Measurements from ENCODE around the gene FAAP100. TPM values are rescaled to one million over a fixed set of nuclear protein-coding genes. Genes with fewer than 3 reads are reported as not detected.

The FAAP100 gene
- total RNA-seq, 1 experiment from 2014 or later: 54.7 TPM

DNA sequence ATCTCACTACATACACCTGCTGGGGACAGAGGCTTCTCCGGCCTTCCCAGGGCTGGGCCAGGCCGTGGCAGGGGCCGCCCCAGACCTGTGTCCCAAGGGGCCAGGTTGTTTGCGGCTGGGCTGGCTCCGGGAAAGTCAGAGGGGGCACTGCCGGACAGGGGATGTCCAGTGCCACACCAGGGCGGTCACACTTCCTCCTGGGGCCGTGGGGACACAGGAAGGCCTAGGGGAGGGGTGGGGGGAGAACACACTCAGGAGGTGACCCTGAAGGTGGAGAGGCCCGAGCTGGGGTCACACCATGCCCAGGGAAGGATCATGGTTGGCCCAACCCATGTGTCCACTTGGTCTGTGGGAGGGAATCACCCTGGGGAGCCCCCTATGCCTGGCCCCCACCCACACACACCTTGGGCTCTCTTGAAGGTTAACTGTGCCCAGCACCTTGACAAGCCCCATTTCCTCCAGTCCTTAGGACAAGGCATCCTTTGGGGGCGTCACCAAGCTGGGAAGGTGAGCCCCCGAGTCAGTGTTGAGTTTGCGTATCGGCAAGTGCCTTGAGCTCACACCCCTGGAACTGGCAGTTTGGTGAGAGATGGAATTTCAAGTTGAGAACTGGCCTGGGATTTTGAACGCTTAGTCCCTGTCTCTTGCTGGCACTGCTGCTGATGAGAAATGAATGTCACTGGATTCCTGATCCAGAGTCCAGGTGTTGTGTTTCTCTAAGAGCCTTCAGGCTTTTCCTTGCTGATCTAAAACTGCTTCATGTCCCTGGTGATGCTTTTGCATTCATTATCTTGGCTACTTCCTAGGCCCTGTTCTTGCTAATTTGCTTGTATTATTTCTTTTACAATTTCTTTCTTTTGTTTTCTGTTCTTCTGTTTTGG lies 31.9 kb downstream of the FAAP100 start:
- CTCF ChIA-PET: interaction anchor here (0.6 to 2.9 kb wide), 4 partner anchors 17 to 364 kb away, joined by 3 to 25 read pairs (median 6); no protein-coding TSS in a partner anchor

DNA sequence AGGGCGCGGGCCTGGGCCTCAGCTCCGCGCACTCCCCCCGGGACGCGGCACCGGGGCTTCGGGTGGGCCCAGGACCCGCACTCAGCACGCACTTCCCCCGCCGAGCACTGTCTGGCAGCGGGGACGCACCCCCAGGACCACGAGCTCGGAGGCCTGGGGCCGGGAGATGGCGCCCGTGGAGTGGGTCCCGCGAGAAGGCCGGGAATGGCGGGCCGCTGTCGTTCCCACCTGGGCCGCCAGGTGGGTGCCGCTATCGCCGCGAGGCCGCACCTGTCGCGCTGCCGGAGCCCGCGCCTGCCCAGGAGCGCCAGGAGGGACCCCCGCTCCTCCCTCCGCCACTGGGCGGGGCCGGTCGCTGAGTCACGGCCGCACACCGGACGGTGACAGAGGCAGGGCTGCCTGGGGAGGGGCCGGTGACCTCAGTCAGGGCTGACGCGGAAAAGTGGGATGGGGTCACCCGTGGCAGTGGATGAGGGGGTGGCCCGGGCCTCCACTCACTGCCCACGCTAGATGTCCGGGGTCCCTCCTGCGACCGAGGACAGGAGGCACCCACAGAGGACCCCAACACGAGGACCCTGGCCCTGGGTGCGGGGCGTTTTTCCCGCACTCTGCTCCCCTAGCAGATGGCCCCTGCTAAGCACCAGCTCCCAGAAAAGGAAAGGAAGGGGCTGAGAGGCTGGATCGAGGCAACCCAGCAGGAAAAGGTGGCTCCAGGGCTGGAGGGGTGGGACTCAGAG lies 32.7 kb downstream of the FAAP100 start:
- no peaks in the 10 kb centered on the region for H3K9me3 Mint-ChIP-seq
- peak overlapping the region; percentile 42 for H3K4me3 Mint-ChIP-seq
- peaks cover 30% of the 10 kb centered on the region for H3K4me1 Mint-ChIP-seq
- ChIA-PET CTCF (interaction anchor here (0.9 to 2.9 kb wide), 15 partner anchors 9 to 234 kb away, joined by 3 to 25 read pairs (median 5); partner anchors contain the start of genes FAAP100 and FSCN2), POLR2A (interaction anchor here (2.0 to 2.7 kb wide), 2 partner anchors 12 to 18 kb away, joined by 9 to 20 read pairs; no protein-coding TSS in a partner anchor)
- H3K36me3 Mint-ChIP-seq: no peaks in the 10 kb centered on the region
- ATAC-seq: peak; percentile 19
- DNase-seq (ENCODE audit: low spot score): peak; percentile 68
- peaks cover 42% of the 10 kb centered on the region for H3K27me3 Mint-ChIP-seq (ENCODE audit: low read depth)
- H3K27ac Mint-ChIP-seq: no peak overlapping the region
- peak; percentile 69; the same call in 1 of the 2 replicates for TF ChIP-seq TEAD4 (CRISPR knock-in tag; IDR thresholded peaks at IDR 0.05)
- TF ChIP-seq, protein P1, sequence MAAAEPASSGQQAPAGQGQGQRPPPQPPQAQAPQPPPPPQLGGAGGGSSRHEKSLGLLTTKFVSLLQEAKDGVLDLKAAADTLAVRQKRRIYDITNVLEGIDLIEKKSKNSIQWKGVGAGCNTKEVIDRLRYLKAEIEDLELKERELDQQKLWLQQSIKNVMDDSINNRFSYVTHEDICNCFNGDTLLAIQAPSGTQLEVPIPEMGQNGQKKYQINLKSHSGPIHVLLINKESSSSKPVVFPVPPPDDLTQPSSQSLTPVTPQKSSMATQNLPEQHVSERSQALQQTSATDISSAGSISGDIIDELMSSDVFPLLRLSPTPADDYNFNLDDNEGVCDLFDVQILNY (CRISPR knock-in tag; IDR thresholded peaks at IDR 0.05): peak; percentile 19; the same call in 1 of the 2 replicates
- no peak for TF ChIP-seq ZNF219 (CRISPR knock-in tag; IDR thresholded peaks at IDR 0.05; ENCODE audit: borderline replicate concordance)
- no peak for TF ChIP-seq ZNF121 (CRISPR knock-in tag; IDR thresholded peaks at IDR 0.05)
- TF ChIP-seq TP53 (CRISPR knock-in tag; IDR thresholded peaks at IDR 0.05): no peak
- TF ChIP-seq SMAD4 (CRISPR knock-in tag; IDR thresholded peaks at IDR 0.05): no peak
- TF ChIP-seq MYBL2 (CRISPR knock-in tag; IDR thresholded peaks at IDR 0.05): 0 out of 2 replicates have a peak, but pooled peaks have one; percentile 83
- TF ChIP-seq, protein P2, sequence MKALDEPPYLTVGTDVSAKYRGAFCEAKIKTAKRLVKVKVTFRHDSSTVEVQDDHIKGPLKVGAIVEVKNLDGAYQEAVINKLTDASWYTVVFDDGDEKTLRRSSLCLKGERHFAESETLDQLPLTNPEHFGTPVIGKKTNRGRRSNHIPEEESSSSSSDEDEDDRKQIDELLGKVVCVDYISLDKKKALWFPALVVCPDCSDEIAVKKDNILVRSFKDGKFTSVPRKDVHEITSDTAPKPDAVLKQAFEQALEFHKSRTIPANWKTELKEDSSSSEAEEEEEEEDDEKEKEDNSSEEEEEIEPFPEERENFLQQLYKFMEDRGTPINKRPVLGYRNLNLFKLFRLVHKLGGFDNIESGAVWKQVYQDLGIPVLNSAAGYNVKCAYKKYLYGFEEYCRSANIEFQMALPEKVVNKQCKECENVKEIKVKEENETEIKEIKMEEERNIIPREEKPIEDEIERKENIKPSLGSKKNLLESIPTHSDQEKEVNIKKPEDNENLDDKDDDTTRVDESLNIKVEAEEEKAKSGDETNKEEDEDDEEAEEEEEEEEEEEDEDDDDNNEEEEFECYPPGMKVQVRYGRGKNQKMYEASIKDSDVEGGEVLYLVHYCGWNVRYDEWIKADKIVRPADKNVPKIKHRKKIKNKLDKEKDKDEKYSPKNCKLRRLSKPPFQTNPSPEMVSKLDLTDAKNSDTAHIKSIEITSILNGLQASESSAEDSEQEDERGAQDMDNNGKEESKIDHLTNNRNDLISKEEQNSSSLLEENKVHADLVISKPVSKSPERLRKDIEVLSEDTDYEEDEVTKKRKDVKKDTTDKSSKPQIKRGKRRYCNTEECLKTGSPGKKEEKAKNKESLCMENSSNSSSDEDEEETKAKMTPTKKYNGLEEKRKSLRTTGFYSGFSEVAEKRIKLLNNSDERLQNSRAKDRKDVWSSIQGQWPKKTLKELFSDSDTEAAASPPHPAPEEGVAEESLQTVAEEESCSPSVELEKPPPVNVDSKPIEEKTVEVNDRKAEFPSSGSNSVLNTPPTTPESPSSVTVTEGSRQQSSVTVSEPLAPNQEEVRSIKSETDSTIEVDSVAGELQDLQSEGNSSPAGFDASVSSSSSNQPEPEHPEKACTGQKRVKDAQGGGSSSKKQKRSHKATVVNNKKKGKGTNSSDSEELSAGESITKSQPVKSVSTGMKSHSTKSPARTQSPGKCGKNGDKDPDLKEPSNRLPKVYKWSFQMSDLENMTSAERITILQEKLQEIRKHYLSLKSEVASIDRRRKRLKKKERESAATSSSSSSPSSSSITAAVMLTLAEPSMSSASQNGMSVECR (CRISPR knock-in tag; IDR thresholded peaks at IDR 0.05; ENCODE audit: borderline replicate concordance): no peak
- 0 out of 2 replicates have a peak, but pooled peaks have one; percentile 15 for TF ChIP-seq CREM (CRISPR knock-in tag; IDR thresholded peaks at IDR 0.05)
- TF ChIP-seq, protein P3, sequence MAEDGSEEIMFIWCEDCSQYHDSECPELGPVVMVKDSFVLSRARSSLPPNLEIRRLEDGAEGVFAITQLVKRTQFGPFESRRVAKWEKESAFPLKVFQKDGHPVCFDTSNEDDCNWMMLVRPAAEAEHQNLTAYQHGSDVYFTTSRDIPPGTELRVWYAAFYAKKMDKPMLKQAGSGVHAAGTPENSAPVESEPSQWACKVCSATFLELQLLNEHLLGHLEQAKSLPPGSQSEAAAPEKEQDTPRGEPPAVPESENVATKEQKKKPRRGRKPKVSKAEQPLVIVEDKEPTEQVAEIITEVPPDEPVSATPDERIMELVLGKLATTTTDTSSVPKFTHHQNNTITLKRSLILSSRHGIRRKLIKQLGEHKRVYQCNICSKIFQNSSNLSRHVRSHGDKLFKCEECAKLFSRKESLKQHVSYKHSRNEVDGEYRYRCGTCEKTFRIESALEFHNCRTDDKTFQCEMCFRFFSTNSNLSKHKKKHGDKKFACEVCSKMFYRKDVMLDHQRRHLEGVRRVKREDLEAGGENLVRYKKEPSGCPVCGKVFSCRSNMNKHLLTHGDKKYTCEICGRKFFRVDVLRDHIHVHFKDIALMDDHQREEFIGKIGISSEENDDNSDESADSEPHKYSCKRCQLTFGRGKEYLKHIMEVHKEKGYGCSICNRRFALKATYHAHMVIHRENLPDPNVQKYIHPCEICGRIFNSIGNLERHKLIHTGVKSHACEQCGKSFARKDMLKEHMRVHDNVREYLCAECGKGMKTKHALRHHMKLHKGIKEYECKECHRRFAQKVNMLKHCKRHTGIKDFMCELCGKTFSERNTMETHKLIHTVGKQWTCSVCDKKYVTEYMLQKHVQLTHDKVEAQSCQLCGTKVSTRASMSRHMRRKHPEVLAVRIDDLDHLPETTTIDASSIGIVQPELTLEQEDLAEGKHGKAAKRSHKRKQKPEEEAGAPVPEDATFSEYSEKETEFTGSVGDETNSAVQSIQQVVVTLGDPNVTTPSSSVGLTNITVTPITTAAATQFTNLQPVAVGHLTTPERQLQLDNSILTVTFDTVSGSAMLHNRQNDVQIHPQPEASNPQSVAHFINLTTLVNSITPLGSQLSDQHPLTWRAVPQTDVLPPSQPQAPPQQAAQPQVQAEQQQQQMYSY (CRISPR knock-in tag; IDR thresholded peaks at IDR 0.05): 0 out of 2 replicates have a peak, but pooled peaks have one; percentile 18
- TF ChIP-seq ZNF423 (CRISPR knock-in tag; IDR thresholded peaks at IDR 0.05): peak; percentile 30; the same call in 1 of the 2 replicates
- TF ChIP-seq, protein P4, sequence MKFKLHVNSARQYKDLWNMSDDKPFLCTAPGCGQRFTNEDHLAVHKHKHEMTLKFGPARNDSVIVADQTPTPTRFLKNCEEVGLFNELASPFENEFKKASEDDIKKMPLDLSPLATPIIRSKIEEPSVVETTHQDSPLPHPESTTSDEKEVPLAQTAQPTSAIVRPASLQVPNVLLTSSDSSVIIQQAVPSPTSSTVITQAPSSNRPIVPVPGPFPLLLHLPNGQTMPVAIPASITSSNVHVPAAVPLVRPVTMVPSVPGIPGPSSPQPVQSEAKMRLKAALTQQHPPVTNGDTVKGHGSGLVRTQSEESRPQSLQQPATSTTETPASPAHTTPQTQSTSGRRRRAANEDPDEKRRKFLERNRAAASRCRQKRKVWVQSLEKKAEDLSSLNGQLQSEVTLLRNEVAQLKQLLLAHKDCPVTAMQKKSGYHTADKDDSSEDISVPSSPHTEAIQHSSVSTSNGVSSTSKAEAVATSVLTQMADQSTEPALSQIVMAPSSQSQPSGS (CRISPR knock-in tag; IDR thresholded peaks at IDR 0.05; ENCODE audit: borderline replicate concordance, low read depth): no peak

More for the DNA sequence above, 31.9 kb downstream of the FAAP100 start:
- H3K36me3 Mint-ChIP-seq: no peaks in the 10 kb centered on the region
- no peak overlapping the region for H3K27ac Mint-ChIP-seq
- H3K4me3 Mint-ChIP-seq: peak overlapping the region; percentile 42
- peaks cover 29% of the 10 kb centered on the region for H3K4me1 Mint-ChIP-seq
- peaks cover 46% of the 10 kb centered on the region for H3K27me3 Mint-ChIP-seq (ENCODE audit: low read depth)
- POLR2A ChIA-PET: interaction anchor here (0.6 kb wide), 4 partner anchors 16 to 390 kb away, joined by 3 to 4 read pairs (median 4); no protein-coding TSS in a partner anchor
- no peaks in the 10 kb centered on the region for H3K9me3 Mint-ChIP-seq
- DNase-seq (ENCODE audit: low spot score): no peak
- TF ChIP-seq ZNF121 (CRISPR knock-in tag; IDR thresholded peaks at IDR 0.05): no peak
- TF ChIP-seq, protein P3 (CRISPR knock-in tag; IDR thresholded peaks at IDR 0.05): peak; percentile 44
- peak; percentile 4; the same call in 1 of the 2 replicates for ATAC-seq
